HG03103 (cell line): ENCODE data around the gene RCAN1.
"Not testable (repeated sequence)": the region's sequence is repeated elsewhere in the genome, so short reads cannot be mapped to it uniquely, and the experiment has no call there.

Experiments
- ATAC-seq: cut with Tn5 transposase; IDR thresholded peaks from one replicate; pipeline ENCODE4 v1.9.1; 2021; ENCODE audit warnings: low read depth; ENCODE audit not compliant: unreplicated experiment

RCAN1 gene

GRCh38 chr21:34520281-34520680 lies 94.6 kb downstream of the RCAN1 start:
- no peak for ATAC-seq

DNA sequence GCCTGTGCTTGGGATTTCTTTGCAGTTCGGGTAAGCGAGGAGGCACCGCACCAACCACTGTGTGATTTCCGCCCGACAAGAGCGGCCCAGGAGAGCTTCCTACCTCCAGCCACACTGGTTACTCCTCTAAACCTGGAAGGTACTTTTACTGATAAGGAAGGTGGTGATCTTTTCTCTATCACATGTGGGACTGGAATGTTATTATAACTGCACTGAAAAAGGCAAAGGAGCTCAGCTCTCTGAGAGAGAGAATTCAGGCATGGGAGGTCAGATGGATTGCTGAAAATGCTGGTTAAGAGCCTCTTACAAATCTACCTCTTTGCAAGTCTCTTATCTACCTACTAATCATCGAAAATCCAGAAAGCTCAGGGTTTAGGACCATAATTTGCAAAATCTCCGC lies 95.2 kb downstream of the RCAN1 start:
- ATAC-seq: no peak

GRCh38 chr21:34519016-34519415 lies 95.9 kb downstream of the RCAN1 start:
- ATAC-seq: no peak

GRCh38 chr21:34518301-34518700 lies 96.6 kb downstream of the RCAN1 start:
- ATAC-seq: no peak

- no peak for ATAC-seq
These were observed 97.2 kb downstream of the RCAN1 start for GRCh38 chr21:34517491-34518245.

DNA sequence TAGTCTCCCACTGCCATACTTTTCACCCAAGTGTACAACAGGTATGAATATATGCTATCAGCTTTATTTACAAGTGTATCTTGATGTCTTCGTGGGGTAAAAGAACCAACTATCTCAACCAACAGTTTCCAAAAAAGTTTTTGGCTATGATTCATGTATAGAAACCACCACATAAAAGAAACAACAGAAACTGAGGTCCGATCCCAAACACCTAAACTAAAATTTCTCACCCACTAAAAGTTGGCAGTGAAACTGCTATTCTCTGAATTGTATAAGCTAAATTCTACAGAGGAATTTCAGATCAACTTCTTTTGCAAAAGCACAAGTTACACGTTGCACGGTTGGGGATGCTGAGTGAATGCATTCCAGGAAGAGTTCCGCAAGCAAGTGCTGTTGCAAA lies 97.9 kb downstream of the RCAN1 start:
- ATAC-seq: no peak

DNA sequence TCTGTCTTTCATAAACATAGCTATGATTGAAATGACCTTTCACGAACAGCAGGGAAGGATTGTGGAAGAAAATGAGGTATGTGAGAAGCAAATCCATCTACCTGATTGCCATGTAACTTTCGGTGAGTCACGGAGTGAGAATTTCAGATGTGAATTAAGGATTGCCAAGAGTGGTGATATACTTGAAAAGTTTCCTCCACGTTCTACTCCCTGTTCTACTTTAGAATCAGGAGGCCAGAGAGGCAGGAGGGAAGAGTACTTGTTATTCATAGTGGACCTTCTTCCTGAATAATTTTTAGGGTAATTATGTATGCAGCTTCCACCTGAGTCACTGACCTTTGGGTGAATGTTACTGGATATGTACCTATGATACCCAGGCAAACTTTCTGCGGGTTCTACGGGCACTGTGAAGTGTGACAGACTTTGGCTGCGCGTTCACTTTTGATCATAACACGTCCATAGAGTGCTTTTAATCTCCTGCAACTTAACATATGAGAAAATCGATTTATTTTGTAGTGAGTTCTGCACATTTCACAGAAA lies 100.3 kb downstream of the RCAN1 start:
- ATAC-seq: no peak

DNA sequence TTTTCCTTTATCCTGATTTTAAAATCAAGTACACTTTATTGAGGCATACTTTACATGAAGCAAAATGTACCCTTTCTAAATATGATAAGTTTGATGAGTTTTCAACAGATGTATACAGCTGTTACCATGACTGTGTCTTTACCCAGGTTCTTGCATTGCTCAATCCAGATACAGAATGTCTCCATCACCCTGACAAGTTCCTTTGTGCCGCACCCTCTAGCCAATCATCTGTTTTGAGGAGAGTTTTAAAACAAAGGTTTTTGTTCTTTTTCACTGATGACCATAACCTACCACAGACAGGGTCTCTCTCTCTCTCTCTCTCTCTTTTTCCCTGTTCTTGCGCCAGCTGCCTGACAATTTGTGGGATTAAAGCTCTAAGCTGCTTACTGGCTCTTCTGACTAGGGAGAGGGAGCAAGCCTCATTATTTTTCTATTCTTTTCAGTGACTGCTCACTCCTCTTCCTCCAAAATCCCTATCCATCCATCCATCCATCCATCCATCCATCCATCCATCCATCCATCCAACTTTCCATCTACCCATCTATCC lies 101.7 kb downstream of the RCAN1 start:
- ATAC-seq: no peak

DNA sequence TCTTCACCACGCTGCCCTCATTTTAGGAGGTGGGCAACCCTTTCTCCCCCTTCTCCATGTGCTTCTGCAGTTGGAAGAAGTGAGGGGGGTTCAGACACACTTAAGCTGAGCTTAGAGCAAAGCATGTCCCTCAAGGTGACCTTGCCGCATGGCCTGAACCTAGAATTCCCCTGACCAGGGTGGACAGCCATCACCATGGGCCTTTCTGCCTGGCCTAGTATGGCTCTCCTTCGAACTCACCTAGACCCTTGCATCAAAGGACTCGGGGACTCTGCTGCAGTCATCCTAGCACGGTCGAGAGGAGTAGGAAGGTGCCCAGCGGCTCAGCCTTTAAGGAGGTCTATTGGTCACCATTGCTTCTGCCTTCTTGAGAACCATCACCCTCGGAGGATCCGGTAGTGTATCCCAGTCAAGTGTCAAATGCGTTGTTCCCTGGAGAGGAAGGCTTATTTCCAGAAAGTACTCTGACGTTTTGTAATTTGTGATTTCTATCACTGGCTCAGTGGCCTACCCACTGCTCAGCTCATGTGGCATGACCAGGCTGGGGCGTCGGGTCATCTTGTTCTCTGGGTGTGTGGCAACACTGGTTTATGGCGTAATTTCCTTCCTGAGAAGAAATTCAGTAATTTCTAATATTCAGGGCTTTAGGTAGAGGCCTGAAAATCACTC lies 103.0 kb downstream of the RCAN1 start, which contains the start of gene KCNE1:
KCNE1 (minus strand) TSS at position 424 of the 669 bp plus-strand sequence. CDS start 62,576 bp downstream, outside the sequence.
- no peak for ATAC-seq

DNA sequence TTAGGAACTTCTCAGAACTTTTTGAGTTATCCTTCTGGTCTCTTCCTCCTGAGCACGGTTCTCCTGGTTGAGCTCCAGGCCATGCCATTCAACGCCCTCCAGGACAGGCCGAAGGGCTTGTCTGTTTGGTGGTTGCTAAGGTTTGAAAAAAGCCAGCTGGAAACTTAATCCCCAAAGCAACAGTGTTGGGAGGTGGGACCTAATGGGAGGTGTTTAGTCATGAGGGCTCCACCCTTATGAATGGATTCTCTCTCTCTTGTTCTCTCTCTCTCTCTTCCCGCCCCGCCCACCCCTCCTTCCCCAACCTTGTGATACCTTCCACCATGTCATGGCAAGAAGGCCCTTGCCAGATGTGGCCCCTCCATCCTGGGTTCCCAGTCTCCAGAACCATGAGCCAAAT lies 103.7 kb downstream of the RCAN1 start:
- no peak for ATAC-seq

DNA sequence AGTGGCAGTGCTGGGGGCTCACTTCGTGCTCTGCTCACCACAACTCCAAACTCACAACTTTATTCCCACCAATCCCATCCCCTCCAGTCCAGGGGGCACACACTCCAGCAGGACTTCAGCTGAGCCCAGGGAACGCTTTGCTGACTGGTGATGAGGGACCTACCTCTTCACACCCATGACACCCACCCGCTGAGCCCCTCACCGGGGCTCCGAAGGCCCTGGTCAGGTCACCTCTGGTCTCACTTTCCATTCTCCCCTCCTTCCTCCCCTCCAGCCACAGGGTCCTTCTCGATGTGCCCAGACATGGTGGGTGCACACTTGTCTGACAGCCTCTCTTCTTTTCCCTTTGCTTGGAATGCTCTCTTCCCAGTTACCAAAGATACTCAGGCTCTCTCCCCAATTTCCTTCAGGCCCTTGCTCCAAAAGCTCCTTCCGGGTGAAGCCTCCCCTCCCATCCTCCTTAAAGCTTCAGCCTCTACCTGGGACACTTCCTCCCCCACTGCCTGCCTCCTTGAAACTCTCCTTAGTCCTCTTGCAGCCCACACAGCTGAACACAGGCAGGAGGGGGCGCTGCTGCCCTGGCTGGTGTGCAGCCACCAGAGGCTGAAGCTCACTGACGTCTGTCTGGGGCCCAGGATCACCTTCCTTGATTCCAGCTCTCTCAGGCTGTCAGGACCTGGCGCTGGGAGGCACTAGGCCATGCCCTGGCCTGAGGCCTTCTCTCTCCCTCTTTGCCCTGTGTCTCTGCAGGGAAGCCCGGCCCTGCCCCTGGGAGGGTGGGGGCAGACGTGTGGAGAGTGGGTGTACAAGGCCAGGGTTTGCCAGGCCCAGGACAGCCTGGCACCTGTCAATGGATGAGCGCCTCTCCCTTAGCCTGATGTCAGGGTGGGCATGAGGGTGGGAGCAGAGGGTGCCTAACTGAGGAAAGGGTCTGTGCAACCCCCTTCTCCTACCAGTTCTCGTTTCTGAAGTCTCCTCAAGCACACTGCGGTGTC lies 104.5 kb downstream of the RCAN1 start:
- ATAC-seq: peak; percentile 77

- ATAC-seq: no peak
These were observed 105.8 kb downstream of the RCAN1 start for GRCh38 chr21:34509151-34509550.

- no peak for ATAC-seq
These were observed 110.3 kb downstream of the RCAN1 start for GRCh38 chr21:34504595-34504994.

- no peak for ATAC-seq
These were observed 112.3 kb downstream of the RCAN1 start for GRCh38 chr21:34502480-34503106.

GRCh38 chr21:34501716-34502115 lies 113.2 kb downstream of the RCAN1 start:
- ATAC-seq: no peak

- ATAC-seq: no peak
These were observed 114.7 kb downstream of the RCAN1 start for GRCh38 chr21:34500191-34500590.

DNA sequence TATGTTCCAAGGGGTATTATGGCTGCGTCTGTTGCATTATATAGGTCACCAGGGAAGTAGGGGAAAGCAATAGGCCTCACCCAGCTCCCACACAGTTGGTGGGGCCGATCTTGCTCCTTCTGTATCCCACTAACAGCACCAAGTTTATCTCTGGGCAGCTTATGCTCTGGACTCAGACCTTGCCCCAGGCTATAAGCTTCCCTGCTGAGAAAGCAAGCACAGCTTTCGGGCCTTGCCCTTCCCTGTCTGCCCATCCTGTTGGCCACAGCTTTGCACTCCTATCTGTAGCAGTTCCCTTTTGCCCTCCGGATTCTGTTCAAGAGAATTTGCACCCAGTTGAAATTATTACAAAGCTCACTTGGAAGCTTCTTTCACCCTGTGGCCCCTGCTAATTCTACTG lies 115.8 kb downstream of the RCAN1 start:
- no peak for ATAC-seq

- no peak for ATAC-seq
These were observed 116.3 kb downstream of the RCAN1 start for GRCh38 chr21:34498623-34499022.

GRCh38 chr21:34483854-34484253 lies 131.1 kb downstream of the RCAN1 start:
- ATAC-seq: not testable (repeated sequence)

DNA sequence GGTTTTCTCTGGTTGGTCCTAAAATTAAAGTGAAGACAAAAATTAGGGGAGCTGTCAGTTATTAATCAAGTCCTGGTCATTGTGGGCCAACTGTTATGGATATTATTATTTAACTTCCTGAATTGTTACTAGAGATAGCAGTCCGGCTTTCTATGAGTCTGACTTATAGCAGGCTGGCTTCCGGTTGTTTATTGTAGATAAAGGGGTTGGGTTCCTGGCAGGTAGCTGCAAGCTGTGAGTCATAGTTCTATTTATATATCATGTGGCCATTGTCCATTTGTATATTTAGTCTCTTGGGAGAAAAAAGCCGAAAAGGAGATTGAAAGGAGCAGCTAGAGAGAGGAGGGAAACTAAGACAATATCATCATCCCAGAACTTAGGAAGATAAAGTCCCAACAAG lies 131.5 kb downstream of the RCAN1 start:
- ATAC-seq: not testable (repeated sequence)
